GM18867 (cell line): ENCODE results near the gene PTPRO.

Experiments used
- ATAC-seq: cut with Tn5 transposase; IDR thresholded peaks from one replicate; pipeline ENCODE4 v1.9.1; 2021; ENCODE audit warnings: mild to moderate bottlenecking, moderate library complexity; ENCODE audit not compliant: unreplicated experiment

PTPRO gene

GRCh38 chr12:15634010-15634683 lies 311.8 kb downstream of the PTPRO start:
- no peak for ATAC-seq

- ATAC-seq: no peak
Observed at GRCh38 chr12:15636060-15636890, 314.0 kb downstream of the PTPRO start.

DNA sequence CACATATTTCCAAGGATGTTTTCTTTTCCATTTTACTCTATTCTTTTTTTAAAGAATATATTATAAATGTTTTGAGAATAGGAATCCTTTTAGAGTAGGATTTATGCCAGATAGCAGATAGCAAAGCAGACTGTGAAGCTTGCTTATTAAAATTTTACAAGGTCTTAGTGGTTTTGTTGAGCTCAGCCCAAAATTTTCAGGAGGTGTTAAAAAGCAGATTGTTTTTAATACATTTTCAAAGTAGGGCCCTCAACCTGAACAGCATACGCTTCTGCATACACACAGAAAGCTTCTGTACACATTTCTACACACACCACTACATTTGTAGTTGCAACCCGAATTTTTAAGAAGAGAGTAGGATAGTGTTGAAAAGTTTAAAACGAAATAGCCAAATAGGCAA lies 315.9 kb downstream of the PTPRO start:
- ATAC-seq: no peak

DNA sequence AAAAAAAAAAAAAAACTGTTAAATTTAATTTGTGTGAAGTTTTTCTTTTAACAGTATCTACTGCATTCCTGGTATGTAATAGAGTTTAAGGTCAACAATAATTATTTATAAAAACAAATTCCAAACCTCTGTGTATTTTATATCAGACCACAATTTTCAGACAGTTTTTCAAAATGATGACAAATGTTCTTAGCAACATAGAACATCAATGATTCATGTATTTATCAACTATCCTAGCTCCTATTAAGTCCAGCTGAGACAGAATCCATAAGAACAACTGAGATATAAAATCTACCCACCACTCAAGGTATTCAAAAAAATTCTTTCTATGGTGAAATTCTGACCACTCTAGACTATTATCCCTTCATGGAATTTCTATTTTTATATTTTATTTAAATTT lies 322.4 kb downstream of the PTPRO start:
- no peak for ATAC-seq

- no peak for ATAC-seq
Observed at GRCh38 chr12:15646581-15646980, 324.3 kb downstream of the PTPRO start.
